Bronchial epithelial cell (primary cell): ENCODE measurements around the gene KLHDC2. TPM values are rescaled to one million over a fixed set of nuclear protein-coding genes. Genes with fewer than 3 reads are reported as not detected.
"Not testable (repeated sequence)": the region's sequence is repeated elsewhere in the genome, so short reads cannot be mapped to it uniquely, and the experiment has no call there.

Source experiments
- DNase-seq: peaks from one replicate; pipeline ENCODE4 v3.0.0-alpha.2; 2010; ENCODE audit warnings: low read depth
- FAIRE-seq: peaks from 2 replicates; lab custom pipeline; 2011; peaks lifted over from hg19 to GRCh38; lab: Jason Lieb, UNC
- H3K27me3 ChIP-seq: 2 replicates; pipeline ENCODE4 v1.5.1; 2011; ENCODE audit warnings: low read length; ENCODE audit not compliant: control insufficient read depth, insufficient read depth
- H3K36me3 ChIP-seq: 2 replicates; pipeline ENCODE4 v1.5.1; 2011; ENCODE audit warnings: low read length; ENCODE audit not compliant: control insufficient read depth, insufficient read depth
- H3K4me3 ChIP-seq: 2 replicates; pipeline ENCODE4 v1.5.1; 2011; ENCODE audit warnings: mild to moderate bottlenecking, low read depth, low read length, control low read depth
- CTCF ChIP-seq: IDR thresholded peaks from 2 replicates; pipeline ENCODE4 v1.5.1; 2011; ENCODE audit warnings: mild to moderate bottlenecking, moderate library complexity, low read length, control low read depth, inconsistent platforms; ENCODE audit not compliant: insufficient read depth, severe bottlenecking
- total RNA-seq: library from RNA; depleted of rRNA; stranded (reverse); fragments of >200 nt; gene quantifications from 2 replicates; pipeline ENCODE4 v1.2.1, GENCODE V29; 2014

KLHDC2 gene
- 57.6 and 72.7 TPM in 2 replicates for total RNA-seq

- FAIRE-seq: no peak
- TF ChIP-seq CTCF: peak; percentile 7
- Histone ChIP-seq H3K36me3 (peaks cover 2% of the 10 kb centered on the region), H3K27me3 (no peaks in the 10 kb centered on the region), H3K4me3 (peak within 1 kb of the TSS; percentile 82)
- peak; percentile 67 for DNase-seq
These were observed at the start of gene KLHDC2 for GRCh38 chr14:49767571-49768300. Gene KLHDC2, plus strand, starts transcription at chr14:49768153. Its CDS starts 316 bp downstream, at chr14:49768469.

- H3K36me3 ChIP-seq: no peaks in the 10 kb centered on the region
- no peak for FAIRE-seq
- no peak overlapping the region for H3K4me3 ChIP-seq
- DNase-seq: no peak
- no peak for TF ChIP-seq CTCF
- no peaks in the 10 kb centered on the region for H3K27me3 ChIP-seq
These were observed 47.2 kb upstream of the KLHDC2 start for GRCh38 chr14:49720744-49721143.

GRCh38 chr14:49721733-49722435 is 46.1 kb upstream of the KLHDC2 start:
- not testable (repeated sequence) for H3K4me3 ChIP-seq, H3K27me3 ChIP-seq, FAIRE-seq, DNase-seq, H3K36me3 ChIP-seq

GRCh38 chr14:49727171-49727570 is 40.8 kb upstream of the KLHDC2 start:
- TF ChIP-seq CTCF: no peak
- DNase-seq: no peak
- no peak for FAIRE-seq
- no peak overlapping the region for H3K4me3 ChIP-seq
- no peaks in the 10 kb centered on the region for H3K36me3 ChIP-seq
- H3K27me3 ChIP-seq: no peaks in the 10 kb centered on the region

- TF ChIP-seq CTCF: no peak
- H3K4me3 ChIP-seq: no peak overlapping the region
- DNase-seq (no peak), FAIRE-seq (no peak)
- no peaks in the 10 kb centered on the region for H3K27me3 ChIP-seq
- H3K36me3 ChIP-seq: no peaks in the 10 kb centered on the region
These were observed 35.1 kb upstream of the KLHDC2 start for GRCh38 chr14:49732896-49733295.

GRCh38 chr14:49733836-49734235 is 34.1 kb upstream of the KLHDC2 start:
- FAIRE-seq (no peak), DNase-seq (no peak)
- no peak for TF ChIP-seq CTCF
- H3K27me3 ChIP-seq: no peaks in the 10 kb centered on the region
- H3K4me3 ChIP-seq: no peak overlapping the region
- no peaks in the 10 kb centered on the region for H3K36me3 ChIP-seq

GRCh38 chr14:49735669-49736068 is 32.3 kb upstream of the KLHDC2 start:
- H3K27me3 ChIP-seq, H3K36me3 ChIP-seq, H3K4me3 ChIP-seq, FAIRE-seq, DNase-seq: not testable (repeated sequence)
